ENCODE data around the gene ZFP57. TPM values are rescaled to one million over a fixed set of nuclear protein-coding genes. Genes with fewer than 3 reads are reported as not detected.
A peak's percentile ranks its signal among the peaks of the same experiment; 100 is the strongest.

Gene ZFP57
- total and polyA plus RNA-seq, 2 of the 13 experiments (the other 11 are each of a cell fraction or from before 2014, with no cell fraction given): not detected

GRCh38 chr6:29637247-29637646, 43.7 kb downstream of the ZFP57 start:
- Histone ChIP-seq H3K4me2 (ENCODE audit: low read depth, low read length) (no peak overlapping the region), H3K36me3 (replicated peaks in 1 of 2; ENCODE audit: control insufficient read depth in 1 of 2, insufficient read depth in 2 of 2, low read length in 2 of 2) (no peaks in the 10 kb centered on the region), H3K27ac (ENCODE audit: extremely low read length, insufficient read depth, low read length) (no peak overlapping the region), H3K4me3 (replicated peaks in 1 of 3; ENCODE audit: insufficient read depth in 1 of 3, low read depth in 2 of 3, low read length in 3 of 3) (no peak overlapping the region), H3K27me3 (ENCODE audit: control insufficient read depth in 1 of 2, insufficient read depth in 2 of 2, low read length in 2 of 2) (peaks cover 0 to 25% of the 10 kb centered on the region in 2 experiments), H3K4me1 (ENCODE audit: insufficient read depth, low read length) (peaks cover 8% of the 10 kb centered on the region), H3K79me2 (ENCODE audit: insufficient read depth, low read length) (no peaks in the 10 kb centered on the region), H4K20me1 (ENCODE audit: insufficient read depth, low read length) (no peaks in the 10 kb centered on the region), H3K9ac (ENCODE audit: insufficient read depth, low read depth, low read length) (no peak overlapping the region), H3K9me3 (ENCODE audit: low read length) (no peaks in the 10 kb centered on the region), H2AFZ (ENCODE audit: low read length) (no peak overlapping the region)
- TF ChIP-seq SRY (CRISPR knock-in tag; IDR thresholded peaks at IDR 0.05) (no peak), JUN (CRISPR knock-in tag; IDR thresholded peaks at IDR 0.05) (no peak), ZKSCAN1 (IDR thresholded peaks at IDR 0.05; ENCODE audit: low read length) (no peak), FOXO1 (CRISPR knock-in tag; IDR thresholded peaks at IDR 0.05) (no peak)
- no peak for ATAC-seq
- in situ Hi-C loops (cut with HindIII; ENCODE audit: extremely low pct_ligation_motif_present, low pct_unique_long_range_greater_than_20kb) (no loop called here), intact Hi-C loops (cut with micrococcal nuclease; ENCODE audit: unreplicated experiment) (no loop called here)
- DNase-seq (ENCODE audit: low spot score): no peak
- POLR2A ChIA-PET: no interaction called here
- 65% methylated on average over 9 of the region's 9 CpGs for WGBS (ENCODE audit: low lambda C conversion rate)
- FAIRE-seq: no peak
- CTCF ChIA-PET (ENCODE audit: low intra/inter-chr PET ratio, low total read pairs): no interaction called here
- BruUV-seq (replicated peaks): no TSS peak

- in situ Hi-C loops (cut with HindIII; ENCODE audit: extremely low pct_ligation_motif_present, low pct_unique_long_range_greater_than_20kb): no loop called here
- ATAC-seq: peak; percentile 10
- no peak for DNase-seq (ENCODE audit: low spot score)
- Histone ChIP-seq H3K27ac (ENCODE audit: extremely low read length, insufficient read depth, low read length) (no peak overlapping the region), H3K27me3 (ENCODE audit: control insufficient read depth in 1 of 2, insufficient read depth in 2 of 2, low read length in 2 of 2) (peaks cover 0 to 55% of the 10 kb centered on the region in 2 experiments), H3K36me3 (replicated peaks in 1 of 2; ENCODE audit: control insufficient read depth in 1 of 2, insufficient read depth in 2 of 2, low read length in 2 of 2) (no peaks in the 10 kb centered on the region), H2AFZ (ENCODE audit: low read length) (no peak overlapping the region), H3K4me1 (ENCODE audit: insufficient read depth, low read length) (peaks cover 22% of the 10 kb centered on the region), H3K4me3 (replicated peaks in 1 of 3; ENCODE audit: insufficient read depth in 1 of 3, low read depth in 2 of 3, low read length in 3 of 3) (peak overlapping the region; percentile 56 to 74 (median 65); a peak in 4 of 6 replicates), H3K4me2 (ENCODE audit: low read depth, low read length) (peak overlapping the region; percentile 63), H3K9me3 (ENCODE audit: low read length) (no peaks in the 10 kb centered on the region), H3K79me2 (ENCODE audit: insufficient read depth, low read length) (no peaks in the 10 kb centered on the region), H4K20me1 (ENCODE audit: insufficient read depth, low read length) (no peaks in the 10 kb centered on the region; the same call in 1 of the 2 replicates), H3K9ac (ENCODE audit: insufficient read depth, low read depth, low read length) (no peak overlapping the region)
- TF ChIP-seq ZBTB8A (CRISPR knock-in tag; IDR thresholded peaks at IDR 0.05; ENCODE audit: borderline replicate concordance, low read depth): no peak
- TF ChIP-seq ZNF407 (CRISPR knock-in tag; IDR thresholded peaks at IDR 0.05; ENCODE audit: not compliant biosample characterization): peak; percentile 13
- no TSS peak for BruUV-seq (replicated peaks)
- no peak for FAIRE-seq
- intact Hi-C loops (cut with micrococcal nuclease; ENCODE audit: unreplicated experiment): no loop called here
- CTCF ChIA-PET (ENCODE audit: low intra/inter-chr PET ratio, low total read pairs): no interaction called here
- POLR2A ChIA-PET: interaction anchor here (0.8 to 1.1 kb wide), 2 partner anchors 14 to 710 kb away, joined by 3 to 4 read pairs; partner anchors contain the start of gene TRIM27
- WGBS (ENCODE audit: low lambda C conversion rate): 27% methylated on average over 9 of the region's 9 CpGs
These were observed 47.4 kb downstream of the ZFP57 start for GRCh38 chr6:29633534-29633905.
